A673 (cell line): ENCODE results near the gene PAPSS2. TPM values are rescaled to one million over a fixed set of nuclear protein-coding genes. Genes with fewer than 3 reads are reported as not detected.

ENCODE experiments used
- BruUV-seq: library from RNA; stranded (reverse); fragments of 400-500 nt; replicated peaks from 2 replicates; lab custom pipeline; 2021; lab: Mats Ljungman, UMichigan
- CTCF ChIA-PET: fragments of 300-600 bp; sonication (Branson Sonifier 250); formaldehyde crosslinking; loops from one replicate; lab custom pipeline; 2022; ENCODE audit warnings: antibody characterized with exemption; lab: Charles Lee
- POLR2A ChIA-PET: fragments of 300-600 bp; sonication (Branson Sonifier 250); formaldehyde crosslinking; loops from one replicate; lab custom pipeline; 2022; ENCODE audit warnings: antibody characterized with exemption; ENCODE audit not compliant: low non-redundant PET; lab: Charles Lee
- DNase-seq: peaks from one replicate; pipeline ENCODE4 v3.0.0-alpha.2; 2015; ENCODE audit warnings: low spot score
- H3K27ac ChIP-seq: fragments of 200-600 bp; sonication (generic); 2 replicates; pipeline ENCODE4 v1.5.1; 2016; ENCODE audit warnings: mixed run types, low read depth, mild to moderate bottlenecking, mixed read lengths, antibody characterized with exemption, low read length; ENCODE audit not compliant: poor library complexity, severe bottlenecking
- H3K27me3 ChIP-seq: fragments of 200-600 bp; sonication (generic); replicated peaks from 2 replicates; pipeline ENCODE4 v1.6.1; 2017; ENCODE audit warnings: mixed run types, low read depth, mild to moderate bottlenecking, mixed read lengths, antibody characterized with exemption, low read length; ENCODE audit not compliant: insufficient read depth, poor library complexity
- H3K36me3 ChIP-seq: fragments of 200-600 bp; sonication (generic); 2 replicates; pipeline ENCODE4 v1.6.1; 2016; ENCODE audit warnings: mixed run types, mild to moderate bottlenecking, mixed read lengths, antibody characterized with exemption, low read length; ENCODE audit not compliant: insufficient read depth, poor library complexity, severe bottlenecking
- H3K4me1 ChIP-seq: fragments of 200-600 bp; sonication (generic); 2 replicates; pipeline ENCODE4 v1.6.1; 2017; ENCODE audit warnings: mixed run types, mild to moderate bottlenecking, mixed read lengths, antibody characterized with exemption, low read length; ENCODE audit not compliant: insufficient read depth, poor library complexity, severe bottlenecking
- H3K4me3 ChIP-seq: fragments of 200-600 bp; sonication (generic); 2 replicates; pipeline ENCODE4 v1.5.1; 2016; ENCODE audit warnings: low read depth, mixed run types, mild to moderate bottlenecking, mixed read lengths, low read length; ENCODE audit not compliant: poor library complexity, severe bottlenecking
- H3K9me3 ChIP-seq: fragments of 200-600 bp; sonication (generic); 2 replicates; pipeline ENCODE4 v1.6.1; 2016; ENCODE audit warnings: mixed run types, low read depth, mild to moderate bottlenecking, mixed read lengths, antibody characterized with exemption, low read length; ENCODE audit not compliant: poor library complexity, severe bottlenecking
- EZH2 ChIP-seq: fragments of 200-600 bp; sonication (generic); IDR thresholded peaks from 2 replicates; pipeline ENCODE4 v1.6.1; 2017; ENCODE audit warnings: borderline replicate concordance, low read depth, mild to moderate bottlenecking, mixed read lengths, antibody characterized with exemption, low read length; ENCODE audit not compliant: poor library complexity, severe bottlenecking
- intact Hi-C: fragments of 100-400 bp; cut with micrococcal nuclease; formaldehyde crosslinking; loops from one replicate; pipeline ENCODE4 v1.10.0; 2022; ENCODE audit not compliant: unreplicated experiment
- total RNA-seq: library from RNA; stranded (reverse); gene quantifications from 2 replicates; pipeline ENCODE4 v1.2.3, GENCODE V29; 2021
- TF ChIP-seq, protein P1 (sequence below): fragments of 300-800, 200-600 bp; sonication (generic); conservative IDR thresholded peaks from 2 replicates; pipeline ENCODE4 v1.5.1; 2017; ENCODE audit warnings: low read depth, mild to moderate bottlenecking, antibody characterized with exemption, low read length, moderate library complexity, mixed read lengths

The PAPSS2 gene
- total RNA-seq, 1 experiment from 2014 or later, result 14.0 TPM

DNA sequence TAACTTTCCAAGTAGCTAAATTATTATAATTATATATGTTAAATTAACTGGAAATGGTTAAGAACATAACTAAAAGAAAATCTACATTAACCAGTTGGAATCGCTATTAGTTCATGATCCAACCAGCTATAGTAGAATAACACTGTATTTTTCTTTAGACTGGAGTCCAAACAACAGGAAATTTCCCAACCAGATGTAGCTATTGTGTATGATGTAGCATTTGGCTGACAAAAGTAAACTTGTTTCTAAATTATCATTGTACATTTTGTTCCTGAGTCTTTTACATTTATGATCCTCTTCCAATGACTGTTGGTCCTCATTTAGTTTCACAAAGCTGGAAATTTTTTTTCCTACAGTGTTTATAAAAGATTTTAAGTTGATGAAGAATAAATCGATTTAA, 62.1 kb downstream of the PAPSS2 start:
- Histone ChIP-seq H3K27me3 (no peaks in the 10 kb centered on the region), H3K36me3 (no peaks in the 10 kb centered on the region), H3K4me1 (no peaks in the 10 kb centered on the region), H3K27ac (no peak overlapping the region), H3K9me3 (no peaks in the 10 kb centered on the region), H3K4me3 (no peak overlapping the region)
- ChIA-PET POLR2A (no interaction called here), CTCF (no interaction called here)
- TF ChIP-seq EZH2, result no peak
- TF ChIP-seq, protein P1, sequence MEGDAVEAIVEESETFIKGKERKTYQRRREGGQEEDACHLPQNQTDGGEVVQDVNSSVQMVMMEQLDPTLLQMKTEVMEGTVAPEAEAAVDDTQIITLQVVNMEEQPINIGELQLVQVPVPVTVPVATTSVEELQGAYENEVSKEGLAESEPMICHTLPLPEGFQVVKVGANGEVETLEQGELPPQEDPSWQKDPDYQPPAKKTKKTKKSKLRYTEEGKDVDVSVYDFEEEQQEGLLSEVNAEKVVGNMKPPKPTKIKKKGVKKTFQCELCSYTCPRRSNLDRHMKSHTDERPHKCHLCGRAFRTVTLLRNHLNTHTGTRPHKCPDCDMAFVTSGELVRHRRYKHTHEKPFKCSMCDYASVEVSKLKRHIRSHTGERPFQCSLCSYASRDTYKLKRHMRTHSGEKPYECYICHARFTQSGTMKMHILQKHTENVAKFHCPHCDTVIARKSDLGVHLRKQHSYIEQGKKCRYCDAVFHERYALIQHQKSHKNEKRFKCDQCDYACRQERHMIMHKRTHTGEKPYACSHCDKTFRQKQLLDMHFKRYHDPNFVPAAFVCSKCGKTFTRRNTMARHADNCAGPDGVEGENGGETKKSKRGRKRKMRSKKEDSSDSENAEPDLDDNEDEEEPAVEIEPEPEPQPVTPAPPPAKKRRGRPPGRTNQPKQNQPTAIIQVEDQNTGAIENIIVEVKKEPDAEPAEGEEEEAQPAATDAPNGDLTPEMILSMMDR, result no peak
- BruUV-seq, result no TSS peak
- no peak for DNase-seq
- intact Hi-C loops, result no loop called here

DNA sequence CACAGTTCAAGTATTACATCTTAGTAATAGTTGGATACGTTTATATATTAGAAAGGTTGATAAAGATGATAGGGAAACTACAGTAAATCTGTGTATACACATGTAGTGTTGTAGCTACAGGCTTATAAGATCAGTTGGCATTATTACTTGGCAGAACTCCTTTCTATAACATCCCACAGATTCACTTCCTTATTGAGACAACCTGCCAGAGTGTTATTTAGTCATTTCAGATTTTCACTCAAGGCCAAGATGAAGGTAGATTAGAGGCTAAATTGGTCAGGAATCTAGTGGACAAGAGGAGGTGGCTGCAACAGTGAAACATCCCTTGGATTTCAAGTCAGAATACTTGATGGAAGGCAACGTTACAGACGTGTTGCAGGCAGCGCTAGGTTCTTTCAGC, 63.0 kb downstream of the PAPSS2 start:
- no peaks in the 10 kb centered on the region for H3K9me3 ChIP-seq
- H3K27ac ChIP-seq, result no peak overlapping the region
- no peak for TF ChIP-seq EZH2
- TF ChIP-seq, protein P1, result no peak
- no peaks in the 10 kb centered on the region for H3K4me1 ChIP-seq
- H3K27me3 ChIP-seq, result no peaks in the 10 kb centered on the region
- CTCF ChIA-PET, result no interaction called here
- H3K4me3 ChIP-seq, result no peak overlapping the region
- H3K36me3 ChIP-seq, result no peaks in the 10 kb centered on the region
- DNase-seq, result no peak
- intact Hi-C loops, result no loop called here
- POLR2A ChIA-PET, result no interaction called here
- BruUV-seq, result no TSS peak

DNA sequence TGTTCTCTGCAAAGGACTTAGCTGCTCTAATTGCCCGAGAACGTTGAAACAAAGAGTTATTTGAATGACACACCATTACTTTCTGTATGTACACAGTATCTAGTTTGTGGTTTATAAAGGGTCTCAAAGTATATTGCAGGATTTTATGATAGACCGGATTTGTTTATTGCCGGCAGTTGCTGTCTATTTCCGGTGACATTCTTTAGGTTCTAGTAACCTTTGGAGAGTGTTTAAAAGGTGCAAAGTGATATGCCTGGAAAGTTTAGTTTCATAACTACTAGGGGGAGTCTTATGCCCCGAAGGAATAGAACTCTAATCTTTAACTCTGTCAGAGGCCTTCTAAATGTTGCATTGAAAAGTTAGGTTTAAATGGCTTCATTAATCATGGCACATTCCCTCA, 63.8 kb downstream of the PAPSS2 start:
- intact Hi-C loops, result no loop called here
- Histone ChIP-seq H3K27ac (no peak overlapping the region), H3K4me3 (no peak overlapping the region), H3K4me1 (no peaks in the 10 kb centered on the region), H3K9me3 (no peaks in the 10 kb centered on the region), H3K27me3 (no peaks in the 10 kb centered on the region), H3K36me3 (no peaks in the 10 kb centered on the region)
- no TSS peak for BruUV-seq
- CTCF ChIA-PET, result no interaction called here
- POLR2A ChIA-PET, result no interaction called here
- peak; percentile 29 for DNase-seq
- TF ChIP-seq, protein P1, result no peak
- TF ChIP-seq EZH2, result no peak
